Fibroblast of mammary gland (primary cell): Measurements from ENCODE around the gene BCAR3.
A peak's percentile ranks its signal among the peaks of the same experiment; 100 is the strongest.

Source experiments
- DNase-seq: peaks from one replicate; pipeline ENCODE4 v3.0.0-alpha.2; 2010; ENCODE audit warnings: low read depth
- H3K4me3 ChIP-seq: 2 replicates; pipeline ENCODE4 v1.5.1; 2011; ENCODE audit warnings: low read depth, mild to moderate bottlenecking, low read length, moderate library complexity; ENCODE audit not compliant: control insufficient read depth
- TF ChIP-seq, protein P1 (sequence below): conservative IDR thresholded peaks from 2 replicates; pipeline ENCODE4 v1.5.1; 2011; ENCODE audit warnings: low read depth, low read length, inconsistent platforms; ENCODE audit not compliant: control insufficient read depth, insufficient read depth

BCAR3 gene

DNA sequence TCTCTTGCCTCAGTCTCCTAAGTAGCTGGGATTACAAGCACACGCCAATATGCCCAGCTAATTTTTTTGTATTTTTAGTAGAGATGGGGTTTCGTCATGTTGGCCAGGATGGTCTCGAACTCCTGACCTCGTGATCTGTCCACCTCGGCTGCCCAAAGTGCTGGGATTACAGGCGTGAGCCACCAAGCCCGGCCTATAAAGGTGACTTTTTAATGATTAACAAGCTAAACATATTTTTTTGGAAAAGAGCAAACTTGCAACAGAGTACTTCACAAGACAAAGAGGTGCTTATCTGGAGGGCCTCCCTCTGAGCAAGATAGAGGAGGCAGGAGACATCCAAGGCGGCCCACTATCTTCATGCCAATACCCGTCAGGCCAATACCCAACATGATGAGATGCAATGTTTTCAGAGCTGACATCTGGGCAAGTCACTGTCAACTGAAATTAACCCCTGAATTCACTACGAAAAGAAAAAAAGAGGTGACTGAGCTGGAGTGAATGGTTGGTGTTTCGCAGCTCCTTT, 10.5 kb downstream of the BCAR3 start:
- no peak overlapping the region for H3K4me3 ChIP-seq
- no peak for DNase-seq
- TF ChIP-seq, protein P1, sequence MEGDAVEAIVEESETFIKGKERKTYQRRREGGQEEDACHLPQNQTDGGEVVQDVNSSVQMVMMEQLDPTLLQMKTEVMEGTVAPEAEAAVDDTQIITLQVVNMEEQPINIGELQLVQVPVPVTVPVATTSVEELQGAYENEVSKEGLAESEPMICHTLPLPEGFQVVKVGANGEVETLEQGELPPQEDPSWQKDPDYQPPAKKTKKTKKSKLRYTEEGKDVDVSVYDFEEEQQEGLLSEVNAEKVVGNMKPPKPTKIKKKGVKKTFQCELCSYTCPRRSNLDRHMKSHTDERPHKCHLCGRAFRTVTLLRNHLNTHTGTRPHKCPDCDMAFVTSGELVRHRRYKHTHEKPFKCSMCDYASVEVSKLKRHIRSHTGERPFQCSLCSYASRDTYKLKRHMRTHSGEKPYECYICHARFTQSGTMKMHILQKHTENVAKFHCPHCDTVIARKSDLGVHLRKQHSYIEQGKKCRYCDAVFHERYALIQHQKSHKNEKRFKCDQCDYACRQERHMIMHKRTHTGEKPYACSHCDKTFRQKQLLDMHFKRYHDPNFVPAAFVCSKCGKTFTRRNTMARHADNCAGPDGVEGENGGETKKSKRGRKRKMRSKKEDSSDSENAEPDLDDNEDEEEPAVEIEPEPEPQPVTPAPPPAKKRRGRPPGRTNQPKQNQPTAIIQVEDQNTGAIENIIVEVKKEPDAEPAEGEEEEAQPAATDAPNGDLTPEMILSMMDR = no peak

GRCh38 chr1:93670141-93670540, 11.5 kb downstream of the BCAR3 start:
- TF ChIP-seq, protein P1 = no peak
- DNase-seq = peak; percentile 93
- no peak overlapping the region for H3K4me3 ChIP-seq

- no peak overlapping the region for H3K4me3 ChIP-seq
- no peak for DNase-seq
- TF ChIP-seq, protein P1 = no peak
Observed at GRCh38 chr1:93669369-93669768, 12.3 kb downstream of the BCAR3 start.

DNA sequence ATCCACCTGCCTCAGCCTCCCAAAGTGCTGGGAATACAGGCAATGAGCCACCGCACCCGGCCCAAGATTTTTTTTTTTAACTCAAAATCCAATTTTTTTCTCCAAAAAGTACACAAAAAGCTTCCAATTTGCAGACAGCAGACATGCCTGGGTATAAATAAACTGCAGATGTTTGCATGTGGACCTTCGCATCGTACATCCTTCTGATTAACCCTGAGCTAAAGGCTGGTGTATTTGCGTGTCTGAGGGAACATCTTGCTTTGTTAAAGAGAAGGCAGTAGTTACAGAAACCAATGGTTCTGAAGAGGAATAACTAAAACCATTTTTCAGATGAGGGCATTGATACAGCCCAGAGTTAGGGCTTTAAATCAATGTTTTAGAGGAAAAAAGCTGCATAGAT, 12.7 kb downstream of the BCAR3 start:
- no peak overlapping the region for H3K4me3 ChIP-seq
- TF ChIP-seq, protein P1 = no peak
- DNase-seq = no peak

DNA sequence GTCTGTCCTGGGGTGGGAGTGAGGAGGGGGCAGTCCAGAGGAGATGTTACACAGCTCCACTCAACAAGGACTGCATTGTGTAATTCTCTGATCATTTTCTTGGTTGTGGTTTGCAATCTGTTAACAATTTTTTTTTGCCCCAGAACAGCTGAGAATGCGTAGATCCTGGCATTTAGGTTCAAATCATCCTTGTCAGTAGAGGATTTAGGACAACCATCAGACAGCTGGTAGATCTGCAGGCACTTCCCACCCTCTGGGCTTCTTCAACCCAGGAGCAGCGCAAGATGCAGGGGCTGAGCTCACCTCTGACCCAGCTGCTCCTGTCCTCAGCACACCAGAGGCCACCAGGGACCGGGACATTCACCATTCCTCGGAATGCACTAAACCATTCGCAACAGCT, 13.5 kb downstream of the BCAR3 start:
- TF ChIP-seq, protein P1 = no peak
- no peak for DNase-seq
- no peak overlapping the region for H3K4me3 ChIP-seq

GRCh38 chr1:93667642-93668041, 14.0 kb downstream of the BCAR3 start:
- TF ChIP-seq, protein P1 = no peak
- H3K4me3 ChIP-seq = no peak overlapping the region

More at GRCh38 chr1:93667642-93668041, 14.0 kb downstream of the BCAR3 start:
- no peak for DNase-seq
